H1 (cell line): ENCODE results near the gene ZNF346.

Experiments used
- CEBPB ChIP-seq: IDR thresholded peaks from 2 replicates; pipeline ENCODE4 v1.6.1; 2012; ENCODE audit warnings: low read depth, low read length
- CHD2 ChIP-seq: IDR thresholded peaks from 2 replicates; pipeline ENCODE4 v1.6.1; 2012; ENCODE audit warnings: low read length, improper control_type of control experiment
- EGR1 ChIP-seq: IDR thresholded peaks from 2 replicates; pipeline ENCODE4 v1.6.1; 2011; ENCODE audit warnings: low read depth, low read length, borderline replicate concordance
- GABPA ChIP-seq: IDR thresholded peaks from 2 replicates; pipeline ENCODE4 v1.6.1; 2011; ENCODE audit warnings: mild to moderate bottlenecking, low read length, moderate library complexity, borderline replicate concordance; ENCODE audit not compliant: insufficient read depth
- MAX ChIP-seq: IDR thresholded peaks from 2 replicates; pipeline ENCODE4 v1.6.1; 2012; ENCODE audit warnings: inconsistent platforms
- POLR2A ChIP-seq, 2 experiments: IDR thresholded peaks; 1 replicate in 1 of 2; 2 replicates in 1 of 2; pipeline ENCODE4 v1.6.1; 2011; ENCODE audit warnings: low read depth in 2 of 2, low read length in 2 of 2, mild to moderate bottlenecking in 2 of 2; ENCODE audit errors: control extremely low read depth in 1 of 2
- POLR2AphosphoS5 ChIP-seq: IDR thresholded peaks from 2 replicates; pipeline ENCODE4 v1.6.1; 2011; ENCODE audit warnings: low read depth, low read length
- TAF1 ChIP-seq: IDR thresholded peaks from 2 replicates; pipeline ENCODE4 v1.6.1; 2011; ENCODE audit warnings: mild to moderate bottlenecking, low read depth, low read length
- TCF12 ChIP-seq: IDR thresholded peaks from 2 replicates; pipeline ENCODE4 v1.6.1; 2011; ENCODE audit warnings: low read depth, mild to moderate bottlenecking, low read length
- YY1 ChIP-seq: IDR thresholded peaks from 2 replicates; pipeline ENCODE4 v1.6.1; 2011; ENCODE audit warnings: low read depth, mild to moderate bottlenecking, low read length
- TF ChIP-seq, protein P1 (sequence below), 3 experiments: IDR thresholded peaks; 1 replicate in 2 of 3; 2 replicates in 1 of 3; pipeline versions ENCODE4 v1.5.1 to v1.6.1; 2011; ENCODE audit warnings: low read length in 3 of 3, mild to moderate bottlenecking in 3 of 3, inconsistent platforms in 2 of 3, low read depth in 1 of 3, moderate library complexity in 1 of 3; ENCODE audit not compliant: insufficient read depth in 1 of 3; ENCODE audit errors: control extremely low read depth in 1 of 3
- TF ChIP-seq, protein P2 (sequence below): IDR thresholded peaks from 2 replicates; pipeline ENCODE4 v1.6.1; 2011; ENCODE audit warnings: low read length, improper control_type of control experiment

DNA sequence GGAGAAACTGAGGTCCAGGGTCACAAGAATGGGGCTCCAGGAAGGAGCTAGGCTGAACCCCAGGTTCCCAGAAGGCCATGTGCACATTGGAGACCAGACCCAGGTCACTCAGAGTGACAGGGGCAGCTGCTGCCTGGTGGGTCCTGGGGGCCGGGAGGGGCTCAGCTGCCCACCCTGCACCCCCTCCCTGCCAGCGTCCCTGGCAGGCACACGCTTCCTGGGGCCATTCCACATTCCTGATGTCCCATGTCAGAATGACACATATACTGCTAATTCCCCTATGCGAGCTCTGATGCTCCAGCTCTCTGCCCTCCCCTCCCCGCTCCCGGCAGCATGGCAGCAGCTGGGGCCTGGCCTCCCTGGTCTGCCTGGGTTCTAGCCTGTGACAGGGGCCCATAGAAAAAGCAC is 78.2 kb downstream of the ZNF346 start:
- TF ChIP-seq EGR1 (no peak), POLR2A (IDR thresholded peaks at IDR 0.05; ENCODE audit: control extremely low read depth in 1 of 2, low read depth in 2 of 2, low read length in 2 of 2) (no peak), TCF12 (no peak), POLR2AphosphoS5 (no peak), CHD2 (no peak), GABPA (no peak), MAX (no peak), TAF1 (no peak), CEBPB (no peak), YY1 (no peak)
- TF ChIP-seq, protein P1, sequence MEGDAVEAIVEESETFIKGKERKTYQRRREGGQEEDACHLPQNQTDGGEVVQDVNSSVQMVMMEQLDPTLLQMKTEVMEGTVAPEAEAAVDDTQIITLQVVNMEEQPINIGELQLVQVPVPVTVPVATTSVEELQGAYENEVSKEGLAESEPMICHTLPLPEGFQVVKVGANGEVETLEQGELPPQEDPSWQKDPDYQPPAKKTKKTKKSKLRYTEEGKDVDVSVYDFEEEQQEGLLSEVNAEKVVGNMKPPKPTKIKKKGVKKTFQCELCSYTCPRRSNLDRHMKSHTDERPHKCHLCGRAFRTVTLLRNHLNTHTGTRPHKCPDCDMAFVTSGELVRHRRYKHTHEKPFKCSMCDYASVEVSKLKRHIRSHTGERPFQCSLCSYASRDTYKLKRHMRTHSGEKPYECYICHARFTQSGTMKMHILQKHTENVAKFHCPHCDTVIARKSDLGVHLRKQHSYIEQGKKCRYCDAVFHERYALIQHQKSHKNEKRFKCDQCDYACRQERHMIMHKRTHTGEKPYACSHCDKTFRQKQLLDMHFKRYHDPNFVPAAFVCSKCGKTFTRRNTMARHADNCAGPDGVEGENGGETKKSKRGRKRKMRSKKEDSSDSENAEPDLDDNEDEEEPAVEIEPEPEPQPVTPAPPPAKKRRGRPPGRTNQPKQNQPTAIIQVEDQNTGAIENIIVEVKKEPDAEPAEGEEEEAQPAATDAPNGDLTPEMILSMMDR (IDR thresholded peaks at IDR 0.05; ENCODE audit: control extremely low read depth in 1 of 3, insufficient read depth in 1 of 3, low read depth in 1 of 3, low read length in 3 of 3) = no peak
- TF ChIP-seq, protein P2, sequence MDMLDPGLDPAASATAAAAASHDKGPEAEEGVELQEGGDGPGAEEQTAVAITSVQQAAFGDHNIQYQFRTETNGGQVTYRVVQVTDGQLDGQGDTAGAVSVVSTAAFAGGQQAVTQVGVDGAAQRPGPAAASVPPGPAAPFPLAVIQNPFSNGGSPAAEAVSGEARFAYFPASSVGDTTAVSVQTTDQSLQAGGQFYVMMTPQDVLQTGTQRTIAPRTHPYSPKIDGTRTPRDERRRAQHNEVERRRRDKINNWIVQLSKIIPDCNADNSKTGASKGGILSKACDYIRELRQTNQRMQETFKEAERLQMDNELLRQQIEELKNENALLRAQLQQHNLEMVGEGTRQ = no peak
